ENCODE data around the gene PPM1B.
"Not testable (repeated sequence)": the region's sequence is repeated elsewhere in the genome, so short reads cannot be mapped to it uniquely, and the experiment has no call there.

The PPM1B gene

DNA sequence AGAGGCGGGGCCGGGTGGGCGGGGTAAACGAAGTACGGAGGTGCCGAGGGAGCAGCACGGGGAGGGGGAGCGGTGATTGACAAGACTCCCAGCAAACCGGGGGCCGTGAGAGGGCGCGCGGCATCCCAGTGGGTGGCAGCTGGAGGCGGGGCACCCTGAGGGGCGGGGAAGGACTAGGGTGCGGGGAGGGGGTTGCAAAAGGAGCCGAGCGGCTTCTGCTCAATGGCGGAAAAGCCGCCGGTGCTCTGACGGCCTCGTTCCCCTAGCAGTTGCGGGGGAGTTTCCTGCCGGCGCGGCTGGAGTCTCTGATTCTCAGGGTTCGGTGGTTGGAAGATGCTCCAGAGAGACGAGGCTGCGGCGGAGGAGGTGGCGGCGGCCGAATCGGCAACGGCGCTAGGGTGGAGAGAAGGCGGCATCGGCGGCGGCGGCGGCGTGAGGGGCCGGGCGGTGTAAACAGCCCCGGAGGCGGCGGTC is at the start of gene PPM1B:
PPM1B (plus strand) TSS at position 195 of the 474 bp plus-strand sequence. CDS start 32,325 bp downstream, outside the sequence.
- peak; percentile 99 to 100 for DNase-seq (ENCODE audit: low read depth in 1 of 2, low spot score in 1 of 2)

DNA sequence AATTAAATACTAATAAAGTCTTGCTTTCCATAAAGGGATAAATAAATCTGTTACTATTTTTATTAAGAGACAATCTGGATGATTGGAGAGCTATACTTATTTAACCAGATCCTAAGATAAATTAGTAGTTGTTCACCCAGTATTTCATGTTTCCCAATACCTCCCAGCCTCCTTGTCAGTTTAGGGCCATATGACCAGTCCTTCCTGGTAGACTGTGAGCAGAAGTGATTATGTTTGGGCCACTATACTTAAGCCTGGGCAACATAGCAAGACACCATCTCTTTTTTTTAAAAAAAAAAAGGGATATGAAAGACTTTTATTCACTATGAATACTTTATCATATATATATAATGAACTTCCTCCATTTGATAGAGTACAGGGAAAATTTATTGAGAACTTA is 48.8 kb upstream of the PPM1B start:
- no peak for DNase-seq (ENCODE audit: low read depth in 1 of 2, low spot score in 1 of 2)

DNA sequence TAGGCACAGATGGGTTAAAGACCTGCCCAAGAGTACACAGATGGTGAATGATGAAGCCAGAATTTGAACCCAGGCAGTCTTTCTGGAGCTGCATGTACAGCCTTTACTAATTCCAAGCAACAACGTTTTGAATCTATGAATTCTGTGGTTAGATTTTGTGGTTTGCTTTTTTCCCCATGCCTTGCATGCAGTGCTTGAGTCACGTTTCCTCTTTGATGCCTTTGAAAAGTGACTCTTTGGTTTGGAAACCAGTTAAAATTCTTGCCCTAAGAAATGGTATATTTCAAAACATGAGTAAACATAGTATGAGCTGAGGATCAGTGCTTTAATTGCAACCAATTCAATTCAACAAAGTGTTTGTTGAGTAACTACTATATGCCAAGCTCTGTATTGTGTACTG is 48.2 kb upstream of the PPM1B start:
- DNase-seq (ENCODE audit: low read depth in 1 of 2, low spot score in 1 of 2) = peak in 1 of 2 donors; percentile 6

DNA sequence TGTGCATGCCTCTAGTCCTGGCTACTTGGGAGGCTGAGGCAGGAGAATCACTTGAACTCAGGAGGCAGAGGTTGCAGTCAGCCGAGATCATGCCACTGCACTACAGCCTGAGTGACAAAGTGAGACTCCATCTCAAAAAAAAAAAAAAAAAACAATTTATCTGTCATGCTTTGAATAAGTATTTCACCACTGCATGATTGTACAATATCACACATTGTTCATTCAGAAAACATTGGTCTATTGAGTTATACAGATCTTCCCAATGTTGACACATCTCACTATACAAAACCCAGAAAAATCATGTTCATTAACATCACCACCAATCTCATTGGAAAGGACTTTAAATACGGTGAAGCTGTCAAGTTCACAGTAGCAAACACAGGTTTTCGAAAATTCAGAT is 46.8 kb upstream of the PPM1B start:
- DNase-seq (ENCODE audit: low read depth in 1 of 2, low spot score in 1 of 2) = no peak

DNA sequence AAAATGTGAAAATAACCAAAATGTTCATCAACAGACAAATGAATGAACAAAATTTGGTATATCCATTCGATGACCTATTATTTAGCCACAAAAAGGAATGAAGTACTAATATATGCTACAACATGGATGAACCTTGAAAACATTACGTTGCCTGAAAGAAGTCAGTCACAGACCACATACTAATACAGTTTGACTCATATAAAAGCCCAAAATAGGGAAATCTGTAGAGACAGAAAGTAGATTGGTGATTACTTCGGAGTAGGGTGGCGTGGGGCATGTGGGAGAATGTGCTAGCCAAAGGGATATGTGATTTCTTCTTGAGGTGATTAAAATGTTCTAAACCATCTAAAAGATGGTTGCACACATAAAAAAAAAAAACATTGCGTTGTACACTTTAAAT is 44.2 kb upstream of the PPM1B start:
- no peak for DNase-seq (ENCODE audit: low read depth in 1 of 2, low spot score in 1 of 2)

DNA sequence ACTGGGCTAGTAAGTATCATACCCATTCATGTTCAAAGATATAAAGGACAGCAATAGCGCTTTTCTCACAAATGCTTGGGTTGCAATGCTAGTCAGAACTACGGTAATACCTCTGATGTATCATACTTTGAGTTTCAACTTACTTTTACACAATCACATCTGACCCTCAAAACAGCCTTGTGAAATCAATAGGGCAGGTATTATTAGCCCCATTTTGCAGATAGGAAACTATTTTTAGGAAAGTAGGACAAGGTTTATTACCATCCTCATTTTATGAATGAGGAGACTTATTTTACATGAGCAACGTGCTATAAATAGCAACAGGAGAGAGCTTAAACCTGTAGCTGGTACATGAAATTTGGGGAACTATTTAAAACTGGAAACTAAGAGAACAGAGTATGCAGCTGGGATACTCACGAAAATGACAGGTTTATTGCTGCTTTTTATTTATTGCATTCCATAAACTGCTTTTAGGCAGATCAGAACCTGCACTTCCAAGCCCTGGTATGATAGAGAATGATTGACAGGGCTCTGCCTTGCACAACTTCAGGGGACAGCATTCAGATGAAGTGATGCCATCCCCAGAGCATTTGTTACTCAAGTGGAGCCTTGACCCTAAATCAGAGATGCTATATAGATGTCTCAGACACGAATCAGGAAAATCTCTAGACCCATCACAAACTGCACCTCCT is 42.4 kb upstream of the PPM1B start:
- DNase-seq (ENCODE audit: low read depth in 1 of 2, low spot score in 1 of 2) = no peak

DNA sequence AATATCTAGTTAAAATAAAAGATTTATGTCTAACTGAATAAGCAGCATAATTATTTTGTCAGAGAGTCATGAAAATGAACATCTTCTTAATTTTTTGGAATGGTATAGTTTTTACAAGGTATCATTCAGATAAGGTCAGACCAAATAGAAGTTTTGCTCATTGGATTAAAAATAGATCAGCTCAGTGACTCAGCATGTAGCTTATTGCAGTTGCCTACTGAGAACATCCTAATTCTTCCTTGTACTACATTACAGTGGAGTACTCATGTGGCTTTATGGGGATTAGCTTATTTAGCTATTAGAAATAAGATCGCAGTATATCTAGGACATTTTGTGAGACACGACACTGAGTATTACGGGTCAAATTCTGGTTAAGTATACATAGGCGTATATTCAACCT is 38.2 kb upstream of the PPM1B start:
- no peak for DNase-seq (ENCODE audit: low read depth in 1 of 2, low spot score in 1 of 2)

DNA sequence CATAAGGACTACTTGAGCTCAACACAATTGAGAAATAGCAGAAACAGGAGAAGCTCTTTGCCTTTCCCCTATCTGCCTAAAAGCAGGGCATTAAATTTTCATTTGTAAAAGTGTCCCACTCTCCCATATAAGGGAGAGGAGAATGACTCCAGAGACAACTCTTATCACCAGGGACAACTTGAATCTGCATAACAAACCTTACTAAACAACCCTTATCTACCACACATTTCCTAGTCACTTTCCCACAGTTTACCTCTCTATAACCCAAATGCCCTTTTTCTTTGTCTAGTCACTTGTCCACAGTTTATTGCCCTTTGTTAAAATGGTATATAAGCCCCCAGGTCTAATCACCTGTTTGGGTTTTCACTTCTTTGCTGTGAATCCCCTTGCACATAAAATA is 37.5 kb upstream of the PPM1B start:
- no peak for DNase-seq (ENCODE audit: low read depth in 1 of 2, low spot score in 1 of 2)

DNA sequence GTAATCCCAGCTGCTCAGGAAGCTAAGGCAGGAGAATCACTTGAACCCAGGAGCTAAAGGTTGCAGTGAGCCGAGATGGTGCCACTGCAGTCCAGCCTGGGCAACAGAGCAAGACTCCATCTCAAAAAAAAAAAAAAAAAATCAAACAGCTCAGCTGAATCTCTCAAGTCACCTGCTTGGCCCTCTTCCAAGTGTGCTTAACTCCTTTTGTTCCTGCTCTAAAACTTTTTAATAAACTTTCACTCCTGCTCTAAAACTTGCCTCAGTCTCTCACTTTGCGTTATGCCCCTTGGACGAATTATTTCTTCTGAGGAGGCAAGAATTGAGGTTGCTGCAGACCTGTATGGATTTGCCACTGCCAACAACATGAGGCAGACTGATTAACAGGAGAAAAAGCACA is 35.1 kb upstream of the PPM1B start:
- DNase-seq (ENCODE audit: low read depth in 1 of 2, low spot score in 1 of 2) = not testable (repeated sequence)

DNA sequence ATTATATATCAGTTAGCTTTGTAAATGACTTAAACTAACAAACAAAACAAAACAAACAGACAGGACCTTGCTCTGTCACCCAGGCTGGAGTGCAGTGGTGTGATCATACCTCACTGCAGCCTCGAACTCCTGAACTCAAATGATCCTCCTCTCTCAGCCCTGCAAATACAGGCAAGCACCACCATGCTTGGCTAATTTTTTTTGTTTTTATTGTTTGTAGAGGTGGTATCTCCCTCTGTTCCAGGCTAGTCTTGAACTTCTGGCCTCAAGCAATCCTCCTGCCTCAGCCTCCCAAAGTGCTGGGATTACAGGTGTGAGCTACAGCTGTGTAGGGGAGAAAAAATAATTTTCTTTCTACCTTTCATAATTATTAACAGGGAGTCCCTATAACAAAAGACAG is 33.8 kb upstream of the PPM1B start:
- no peak for DNase-seq (ENCODE audit: low read depth in 1 of 2, low spot score in 1 of 2)

DNA sequence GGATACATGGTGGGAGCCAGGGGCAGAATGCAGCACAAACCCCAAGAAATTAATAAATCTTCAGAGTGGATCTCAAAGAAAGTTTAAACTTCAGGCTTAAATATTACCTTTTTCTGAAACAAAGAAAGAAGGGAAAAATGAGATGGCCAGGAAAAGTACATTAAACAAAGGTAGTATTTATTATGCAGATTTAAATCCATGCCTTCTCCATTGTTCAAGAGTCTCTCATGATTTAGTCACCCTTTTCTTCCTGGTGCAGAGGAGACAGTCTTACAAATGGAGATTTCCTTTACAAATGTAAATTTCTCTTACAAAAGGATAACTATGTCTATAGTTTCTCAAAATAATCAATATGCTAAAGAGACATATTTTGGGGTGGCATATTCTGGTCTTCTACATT is 33.4 kb upstream of the PPM1B start:
- DNase-seq (ENCODE audit: low read depth in 1 of 2, low spot score in 1 of 2) = no peak

DNA sequence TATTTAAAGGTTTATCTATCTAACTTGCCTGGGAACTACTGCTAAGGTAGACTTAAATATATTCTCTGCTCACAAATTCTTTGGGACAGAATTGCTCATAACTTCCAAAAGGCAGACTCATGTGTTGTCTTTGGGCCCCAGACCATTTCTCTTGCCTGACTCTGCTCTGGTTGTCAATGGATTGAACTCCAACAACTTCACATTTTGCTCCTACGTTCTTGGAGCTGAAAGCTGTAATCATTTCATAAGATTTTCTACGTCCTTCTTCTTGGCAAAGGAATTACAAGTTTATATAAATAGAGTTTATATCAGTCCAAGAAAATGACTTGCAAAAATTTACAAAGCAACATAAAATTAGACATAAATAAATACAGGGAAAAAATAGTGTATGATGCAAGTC is 32.9 kb upstream of the PPM1B start:
- DNase-seq (ENCODE audit: low read depth in 1 of 2, low spot score in 1 of 2) = no peak

DNA sequence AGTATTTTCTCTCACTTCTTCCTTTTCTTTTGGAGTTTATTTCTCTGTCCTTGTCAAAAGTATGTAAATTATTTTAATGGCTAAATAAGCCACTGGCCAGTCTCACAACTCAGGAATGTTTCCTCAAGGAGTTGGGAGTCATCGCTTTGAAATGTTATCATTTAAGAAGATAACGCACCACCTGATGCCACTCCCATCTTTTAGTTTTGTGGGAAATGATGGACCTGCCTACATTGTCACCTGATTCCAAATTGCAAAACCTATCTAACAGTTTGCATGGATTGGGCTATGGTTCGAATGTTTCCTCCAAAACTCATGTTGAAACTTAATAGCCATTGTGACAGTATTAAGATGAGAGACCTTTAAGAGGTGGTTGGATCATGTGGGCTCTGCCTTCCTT is 32.4 kb upstream of the PPM1B start:
- no peak for DNase-seq (ENCODE audit: low read depth in 1 of 2, low spot score in 1 of 2)

DNA sequence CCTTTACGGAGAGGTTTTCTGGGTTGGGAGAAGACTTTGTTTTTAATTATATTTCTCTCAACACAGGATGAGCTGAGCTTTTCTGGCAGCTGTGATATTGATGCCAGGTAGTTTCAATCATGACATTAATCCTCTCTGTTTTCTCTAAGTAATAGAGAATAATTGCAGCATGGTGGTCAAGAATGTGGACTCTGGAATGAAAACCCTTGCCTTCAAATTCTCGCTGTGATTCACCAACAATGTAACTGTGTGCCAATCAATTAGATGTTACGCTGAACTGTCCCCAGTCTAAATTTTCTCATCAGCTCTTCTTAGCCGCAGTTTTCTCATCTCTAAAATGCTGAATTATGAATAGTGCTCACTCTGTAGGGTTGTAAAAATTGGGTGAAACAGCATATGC is 31.6 kb upstream of the PPM1B start:
- DNase-seq (ENCODE audit: low read depth in 1 of 2, low spot score in 1 of 2) = no peak

DNA sequence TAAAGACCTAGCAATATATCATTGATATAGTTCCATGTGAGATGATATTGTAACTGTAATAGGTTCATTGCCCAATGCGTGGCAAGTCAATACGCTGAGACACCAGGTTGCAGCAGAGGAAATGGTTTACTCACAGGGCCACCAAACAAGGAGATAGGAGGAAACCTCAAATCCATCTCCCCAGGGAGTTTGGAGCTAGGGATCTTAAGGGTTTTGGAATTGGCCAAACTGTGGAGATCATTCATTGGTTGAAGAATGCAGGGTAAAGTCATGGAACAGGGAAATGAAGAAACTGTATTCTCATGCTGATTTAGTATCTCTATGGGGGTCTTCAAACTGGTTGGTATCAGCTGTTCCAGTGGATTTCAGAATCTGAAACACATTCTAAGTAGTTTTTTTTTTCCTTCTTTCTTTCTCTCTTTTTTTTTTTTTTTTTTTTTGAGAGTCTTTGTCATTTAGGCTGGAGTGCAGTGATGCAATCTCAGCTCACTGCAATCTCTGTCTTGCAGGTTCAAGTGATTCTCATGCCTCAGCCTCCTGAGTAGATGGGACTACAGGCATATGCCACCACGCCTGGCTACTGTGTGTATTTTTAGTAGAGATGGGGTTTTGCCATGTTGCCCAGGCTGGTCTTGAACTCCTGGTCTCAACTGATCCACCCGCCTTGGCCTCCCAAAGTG is 30.7 kb upstream of the PPM1B start:
- DNase-seq (ENCODE audit: low read depth in 1 of 2, low spot score in 1 of 2) = no peak

DNA sequence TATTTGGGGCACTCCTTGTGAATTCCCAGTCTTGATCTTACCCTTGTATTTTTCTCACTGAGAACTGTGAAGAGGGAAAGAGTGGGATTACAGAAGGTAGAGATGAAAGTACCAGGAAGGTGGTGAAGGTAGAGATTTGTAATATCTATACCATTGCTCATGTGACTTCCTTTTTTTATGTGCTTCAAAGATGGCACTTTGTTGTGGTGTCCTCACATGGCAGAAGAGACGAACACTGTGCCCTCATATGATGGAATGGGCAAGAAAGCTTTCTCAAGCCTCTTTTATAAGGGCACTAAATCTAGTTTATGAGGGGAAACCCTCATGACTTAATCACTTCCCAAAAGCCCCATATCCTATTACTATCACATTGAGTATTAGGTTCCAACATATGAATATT is 28.9 kb upstream of the PPM1B start:
- no peak for DNase-seq (ENCODE audit: low read depth in 1 of 2, low spot score in 1 of 2)

DNA sequence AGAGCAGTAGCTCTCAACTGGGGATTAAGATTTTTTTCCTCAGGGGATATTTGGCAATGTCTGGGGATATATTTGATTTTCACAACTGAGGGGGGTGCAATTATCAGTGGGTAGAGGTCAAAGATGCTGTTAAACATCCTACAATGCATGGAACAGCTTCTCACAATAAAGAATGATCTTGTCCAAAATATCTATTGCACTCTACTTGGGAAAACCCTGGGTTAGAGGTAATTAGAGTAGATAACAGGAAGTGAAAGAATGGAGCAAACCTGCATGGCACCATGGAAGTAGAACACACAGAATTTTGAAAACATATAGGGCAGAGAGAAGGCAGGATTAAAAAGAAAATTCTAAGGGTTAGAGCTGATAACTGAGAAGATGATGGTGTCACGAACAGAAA is 26.4 kb upstream of the PPM1B start:
- no peak for DNase-seq (ENCODE audit: low read depth in 1 of 2, low spot score in 1 of 2)

DNA sequence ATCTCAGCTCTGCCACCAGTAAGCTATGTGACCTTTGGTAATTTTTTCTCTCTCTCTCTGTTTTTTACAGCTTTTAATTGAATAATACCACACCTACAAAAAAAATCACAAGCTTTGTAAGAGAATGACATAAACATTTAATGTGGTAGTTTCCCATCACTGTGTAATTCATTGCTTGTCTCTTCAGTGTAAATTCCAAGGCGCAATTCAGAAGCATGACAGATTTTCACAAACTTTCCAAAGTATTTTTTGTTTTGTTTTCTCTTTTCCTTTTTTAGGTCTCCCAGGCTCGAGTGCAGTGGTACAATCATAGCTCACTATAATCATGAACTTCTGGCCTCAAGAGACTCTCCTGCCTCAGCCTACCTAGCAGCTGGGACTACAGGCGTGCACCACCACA is 25.0 kb upstream of the PPM1B start:
- DNase-seq (ENCODE audit: low read depth in 1 of 2, low spot score in 1 of 2) = no peak

DNA sequence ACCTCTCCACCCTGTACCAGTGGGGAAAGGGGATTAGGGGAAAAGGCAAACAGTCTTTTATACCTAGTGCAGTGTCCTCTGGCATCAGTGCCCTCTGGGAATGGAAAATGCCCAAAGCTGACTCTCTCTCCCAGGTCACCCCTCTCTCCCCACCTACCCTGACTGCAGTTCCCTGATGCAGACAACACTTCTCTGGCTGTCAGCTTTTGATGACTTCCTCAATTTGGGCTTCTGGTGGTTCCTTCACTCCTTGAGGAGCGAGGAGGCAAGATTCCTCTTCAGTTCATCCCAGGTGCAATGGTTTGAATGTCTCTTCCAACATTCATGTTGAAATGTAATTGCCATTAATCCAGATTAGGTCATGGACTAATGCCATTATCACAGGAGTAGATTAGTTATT is 19.7 kb upstream of the PPM1B start:
- no peak for DNase-seq (ENCODE audit: low read depth in 1 of 2, low spot score in 1 of 2)

DNA sequence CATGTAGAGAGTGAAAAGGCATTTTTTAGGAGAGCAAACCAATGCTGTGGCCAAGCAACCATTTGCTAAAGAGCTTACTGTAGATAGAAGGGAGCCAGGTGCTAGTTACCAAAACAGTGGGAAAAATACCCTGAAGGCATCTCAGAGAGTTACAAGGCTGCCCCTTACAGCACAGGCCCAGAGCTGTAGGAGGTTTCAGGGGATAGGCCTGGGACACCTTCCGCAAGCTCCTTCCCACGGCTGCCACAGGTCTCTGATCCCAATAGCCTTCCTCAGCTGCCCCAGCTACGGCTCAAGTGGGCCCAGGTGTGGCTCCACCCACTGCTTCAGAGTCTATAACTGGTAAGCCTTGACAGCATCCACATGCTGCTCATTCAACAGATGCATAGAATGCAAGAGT is 18.2 kb upstream of the PPM1B start:
- DNase-seq (ENCODE audit: low read depth in 1 of 2, low spot score in 1 of 2) = no peak

DNA sequence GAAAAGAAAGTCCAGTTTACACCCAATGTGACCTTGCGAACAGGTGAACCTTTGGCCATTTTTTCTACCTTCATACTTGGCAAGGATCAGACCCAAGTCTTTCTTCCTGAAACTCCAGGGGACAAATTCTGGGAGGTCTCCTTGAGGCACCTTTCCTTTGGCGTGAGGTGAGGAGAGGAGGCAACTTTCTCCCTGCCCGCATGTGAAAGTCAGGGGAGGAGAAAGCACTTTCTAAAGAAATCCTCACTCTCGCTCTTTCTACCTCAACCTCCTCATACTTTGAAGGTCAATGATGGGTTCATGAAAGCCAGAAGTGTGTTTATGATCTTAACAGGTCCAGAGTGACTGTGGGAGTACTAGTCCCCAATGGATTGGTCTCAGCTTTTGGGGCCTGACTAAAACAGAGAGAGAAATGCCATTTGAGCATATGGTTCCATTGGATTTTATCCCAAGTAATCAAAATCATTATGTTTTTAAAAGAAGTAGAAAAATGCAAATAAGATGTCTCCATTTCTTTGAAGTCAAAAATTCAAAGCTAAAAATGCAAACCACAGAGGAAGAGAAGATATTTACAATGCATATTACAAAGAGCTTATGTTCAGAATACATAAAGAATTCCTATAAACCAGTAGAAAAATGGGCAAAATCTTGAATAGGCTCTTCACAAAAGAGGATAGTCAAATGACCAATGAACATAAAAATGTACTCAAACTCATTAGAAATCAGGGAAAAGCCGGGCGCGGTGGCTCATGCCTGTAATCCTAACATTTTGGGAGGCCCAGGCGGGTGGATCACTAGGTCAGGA is 15.6 kb upstream of the PPM1B start:
- no peak for DNase-seq (ENCODE audit: low read depth in 1 of 2, low spot score in 1 of 2)

Data from activated T-helper 1 cell treated with anti-CD3 and anti-CD28 coated beads, Interleukin-2, amount 50 U/mL, for 16 hours (primary cell).